ENCODE measurements around the gene P3H1. TPM values are rescaled to one million over a fixed set of nuclear protein-coding genes. Genes with fewer than 3 reads are reported as not detected.
A peak's percentile ranks its signal among the peaks of the same experiment; 100 is the strongest.

The P3H1 gene
- polyA plus RNA-seq, 1 of the 3 experiments (the other 2 are of a cell fraction) = 66.8 TPM

GRCh38 chr1:42767510-42768000 lies 727 bp upstream of the P3H1 start:
- Histone ChIP-seq H3K4me1 (ENCODE audit: control insufficient read depth in 1 of 2, insufficient read depth in 2 of 2, low read depth in 1 of 2, low read length in 1 of 2) (peaks cover 4 to 12% of the 10 kb centered on the region in 2 experiments; a peak in 2 of 4 replicates), H3K36me3 (replicated peaks in 1 of 2; ENCODE audit: control insufficient read depth in 1 of 2, insufficient read depth in 2 of 2, low read length in 1 of 2) (peaks cover 4 to 12% of the 10 kb centered on the region in 2 experiments), H3K4me2 (peak overlapping the region; percentile 76), H3K9me2 (no peaks in the 10 kb centered on the region), H4K20me1 (ENCODE audit: insufficient read depth) (peaks cover 15% of the 10 kb centered on the region), H3K4me3 (ENCODE audit: low read depth in 2 of 2, low read length in 1 of 2) (peak overlapping the region; percentile 77 to 91), H3K9ac (peak overlapping the region; percentile 74), H2AFZ (ENCODE audit: low read depth) (peak overlapping the region; percentile 64; the same call in 1 of the 2 replicates), H3K79me2 (ENCODE audit: insufficient read depth) (peaks cover 96% of the 10 kb centered on the region), H3F3A (replicated peaks; ENCODE audit: insufficient read depth) (peaks cover 14% of the 10 kb centered on the region), H3K27ac (ENCODE audit: low read depth in 2 of 2, low read length in 1 of 2) (peak overlapping the region; percentile 53 to 75; a peak in 3 of 4 replicates), H3K27me3 (ENCODE audit: insufficient read depth) (no peaks in the 10 kb centered on the region), H3K9me3 (no peaks in the 10 kb centered on the region)
- TF ChIP-seq GABPA (IDR thresholded peaks at IDR 0.05; ENCODE audit: low read depth) (no peak), YY1 (IDR thresholded peaks at IDR 0.05; ENCODE audit: low read depth) (peak; percentile 15; the same call in 1 of the 2 replicates), MXI1 (IDR thresholded peaks at IDR 0.05; ENCODE audit: low read depth, low read length) (peak; percentile 15; the same call in 1 of the 2 replicates)
- ChIA-PET POLR2A (interaction anchor here (0.9 to 2.0 kb wide), 6 partner anchors 16 to 306 kb away, joined by 3 to 11 read pairs (median 4); partner anchors contain the start of genes TMEM269, YBX1 and ZNF691), CTCF (interaction anchor here (0.7 to 10.1 kb wide), 9 partner anchors 10 to 594 kb away, joined by 3 to 75 read pairs (median 4); partner anchors contain the start of gene ZNF691)
- DNase-seq = no peak
- WGBS (ENCODE audit: low lambda C conversion rate) = under 1% methylated on average over 10 of the region's 23 CpGs

- peaks cover 89% of the 10 kb centered on the region for H3K79me2 ChIP-seq (ENCODE audit: insufficient read depth)
- no peaks in the 10 kb centered on the region for H3K27me3 ChIP-seq (ENCODE audit: insufficient read depth)
- H4K20me1 ChIP-seq (ENCODE audit: insufficient read depth) = peaks cover 15% of the 10 kb centered on the region
- H3K27ac ChIP-seq (ENCODE audit: low read depth in 2 of 2, low read length in 1 of 2) = peak overlapping the region; percentile 73 to 84
- WGBS (ENCODE audit: low lambda C conversion rate) = 0% methylated on average over 24 of the region's 44 CpGs
- no peaks in the 10 kb centered on the region for H3K9me2 ChIP-seq
- no peaks in the 10 kb centered on the region for H3K9me3 ChIP-seq
- CTCF ChIA-PET = interaction anchor here (0.6 to 10.1 kb wide), 25 partner anchors 9 to 591 kb away, joined by 3 to 75 read pairs (median 3); partner anchors contain the start of genes YBX1 and ZNF691
- H3F3A ChIP-seq (replicated peaks; ENCODE audit: insufficient read depth) = peaks cover 14% of the 10 kb centered on the region
- peak overlapping the region; percentile 77 to 91 for H3K4me3 ChIP-seq (ENCODE audit: low read depth in 2 of 2, low read length in 1 of 2)
- H3K4me2 ChIP-seq = peak overlapping the region; percentile 87
- H3K36me3 ChIP-seq (replicated peaks in 1 of 2; ENCODE audit: control insufficient read depth in 1 of 2, insufficient read depth in 2 of 2, low read length in 1 of 2) = peaks cover 12 to 19% of the 10 kb centered on the region in 2 experiments
- peak; percentile 83 for TF ChIP-seq MXI1 (IDR thresholded peaks at IDR 0.05; ENCODE audit: low read depth, low read length)
- TF ChIP-seq POLR2AphosphoS5 (IDR thresholded peaks at IDR 0.05; ENCODE audit: low read depth, low read length) = no peak
- TF ChIP-seq MAX (IDR thresholded peaks at IDR 0.05; ENCODE audit: low read depth) = peak; percentile 55; the same call in 1 of the 2 replicates
- TF ChIP-seq PBX3 (IDR thresholded peaks at IDR 0.05) = no peak
- peak; percentile 37; the same call in 1 of the 2 replicates for TF ChIP-seq SMC3 (IDR thresholded peaks at IDR 0.05; ENCODE audit: low read depth, low read length)
- peak; percentile 69 for TF ChIP-seq CTCF (IDR thresholded peaks at IDR 0.05)
- TF ChIP-seq ZBTB33 (IDR thresholded peaks at IDR 0.05; ENCODE audit: borderline replicate concordance, low read depth) = no peak
- TF ChIP-seq RAD21 (IDR thresholded peaks at IDR 0.05; ENCODE audit: low read length) = peak; percentile 51
- TF ChIP-seq TAF1 (IDR thresholded peaks at IDR 0.05; ENCODE audit: borderline replicate concordance, low read depth, low read length) = no peak
- TF ChIP-seq GABPA (IDR thresholded peaks at IDR 0.05; ENCODE audit: low read depth) = 0 out of 2 replicates have a peak, but pooled peaks have one; percentile 18
- 0 out of 2 replicates have a peak, but pooled peaks have one; percentile 86 for TF ChIP-seq SIN3A (IDR thresholded peaks at IDR 0.05; ENCODE audit: borderline replicate concordance, low read depth, low read length)
- DNase-seq = peak; percentile 79
- H2AFZ ChIP-seq (ENCODE audit: low read depth) = peak overlapping the region; percentile 68; the same call in 1 of the 2 replicates
- POLR2A ChIA-PET = interaction anchor here (0.6 to 2.0 kb wide), 7 partner anchors 18 to 346 kb away, joined by 3 to 11 read pairs (median 4); partner anchors contain the start of genes TMEM269, YBX1 and ZNF691
- peaks cover 4 to 12% of the 10 kb centered on the region in 2 experiments; a peak in 2 of 4 replicates for H3K4me1 ChIP-seq (ENCODE audit: control insufficient read depth in 1 of 2, insufficient read depth in 2 of 2, low read depth in 1 of 2, low read length in 1 of 2)
- peak overlapping the region; percentile 88 for H3K9ac ChIP-seq
Observed at GRCh38 chr1:42765832-42766740, 742 bp downstream of the P3H1 start.

Measured in SK-N-SH (cell line).